PC-3 (cell line): Measurements from ENCODE around the gene GAB2.

Experiments
- CTCF ChIP-seq: fragments of 300-600 bp; sonication (generic); conservative IDR thresholded peaks from 2 replicates; pipeline ENCODE4 v1.5.1; 2017; ENCODE audit warnings: antibody characterized with exemption, low read depth, mild to moderate bottlenecking, low read length
- EZH2phosphoT487 ChIP-seq: fragments of 300-600 bp; sonication (generic); IDR thresholded peaks from 2 replicates; pipeline ENCODE4 v1.6.1; 2018; ENCODE audit warnings: mild to moderate bottlenecking, antibody characterized with exemption, low read length, borderline replicate concordance

GRCh38 chr11:78428266-78428636 is 10.6 kb upstream of the GAB2 start:
- no peak for TF ChIP-seq CTCF
- no peak for TF ChIP-seq EZH2phosphoT487
